Loucy (cell line): ENCODE data around the gene SPC24.

Source experiments
- CTCF ChIP-seq: fragments of 200-600 bp; sonication (generic); conservative IDR thresholded peaks from 2 replicates; pipeline ENCODE4 v1.5.1; 2014; ENCODE audit warnings: mild to moderate bottlenecking, antibody characterized with exemption, low read length
- EZH2phosphoT487 ChIP-seq: fragments of 200-600 bp; IDR thresholded peaks from 2 replicates; pipeline ENCODE4 v1.6.1; 2018; ENCODE audit warnings: antibody characterized with exemption, mild to moderate bottlenecking, moderate library complexity, borderline replicate concordance

- TF ChIP-seq CTCF (no peak), EZH2phosphoT487 (no peak)
These were observed 10.1 kb downstream of the SPC24 start for GRCh38 chr19:11145536-11145924.
